Measurements from ENCODE around the gene GDF3.
"Not testable (repeated sequence)": the region's sequence is repeated elsewhere in the genome, so short reads cannot be mapped to it uniquely, and the experiment has no call there.

The GDF3 gene

DNA sequence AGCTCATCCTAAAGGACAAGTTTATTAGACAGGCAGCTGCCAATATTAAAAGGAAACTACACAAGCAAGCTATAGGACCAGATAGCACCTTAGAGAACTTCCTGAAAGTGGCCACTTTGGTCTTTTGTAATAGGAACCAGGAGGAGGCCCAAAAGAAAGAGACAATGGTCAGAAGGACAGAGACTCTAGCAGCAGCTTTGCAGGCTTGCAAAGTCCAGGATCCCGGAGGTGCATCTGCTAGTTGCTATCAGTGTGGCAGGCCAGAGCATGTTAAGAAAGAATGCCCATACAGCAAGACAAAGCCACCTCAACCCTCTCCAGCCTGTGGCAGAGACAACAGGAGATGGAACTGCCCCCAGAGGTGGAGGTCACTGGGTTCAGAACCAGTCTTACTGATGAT, 53.3 kb downstream of the GDF3 start:
- DNase-seq (ENCODE audit: low spot score) (no peak), ATAC-seq (ENCODE audit: low read depth) (no peak)
- Histone ChIP-seq H3K27me3 (ENCODE audit: insufficient read depth, poor library complexity, severe bottlenecking) (no peaks in the 10 kb centered on the region), H3K4me1 (ENCODE audit: insufficient read depth, poor library complexity, severe bottlenecking) (no peaks in the 10 kb centered on the region), H3K36me3 (ENCODE audit: low read depth) (no peaks in the 10 kb centered on the region), H3K27ac (ENCODE audit: poor library complexity, severe bottlenecking) (no peak overlapping the region), H3K9me3 (ENCODE audit: severe bottlenecking) (no peaks in the 10 kb centered on the region), H3K4me3 (ENCODE audit: severe bottlenecking) (no peak overlapping the region)
- TF ChIP-seq, protein P1, sequence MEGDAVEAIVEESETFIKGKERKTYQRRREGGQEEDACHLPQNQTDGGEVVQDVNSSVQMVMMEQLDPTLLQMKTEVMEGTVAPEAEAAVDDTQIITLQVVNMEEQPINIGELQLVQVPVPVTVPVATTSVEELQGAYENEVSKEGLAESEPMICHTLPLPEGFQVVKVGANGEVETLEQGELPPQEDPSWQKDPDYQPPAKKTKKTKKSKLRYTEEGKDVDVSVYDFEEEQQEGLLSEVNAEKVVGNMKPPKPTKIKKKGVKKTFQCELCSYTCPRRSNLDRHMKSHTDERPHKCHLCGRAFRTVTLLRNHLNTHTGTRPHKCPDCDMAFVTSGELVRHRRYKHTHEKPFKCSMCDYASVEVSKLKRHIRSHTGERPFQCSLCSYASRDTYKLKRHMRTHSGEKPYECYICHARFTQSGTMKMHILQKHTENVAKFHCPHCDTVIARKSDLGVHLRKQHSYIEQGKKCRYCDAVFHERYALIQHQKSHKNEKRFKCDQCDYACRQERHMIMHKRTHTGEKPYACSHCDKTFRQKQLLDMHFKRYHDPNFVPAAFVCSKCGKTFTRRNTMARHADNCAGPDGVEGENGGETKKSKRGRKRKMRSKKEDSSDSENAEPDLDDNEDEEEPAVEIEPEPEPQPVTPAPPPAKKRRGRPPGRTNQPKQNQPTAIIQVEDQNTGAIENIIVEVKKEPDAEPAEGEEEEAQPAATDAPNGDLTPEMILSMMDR (IDR thresholded peaks at IDR 0.05; ENCODE audit: poor library complexity, severe bottlenecking): no peak

DNA sequence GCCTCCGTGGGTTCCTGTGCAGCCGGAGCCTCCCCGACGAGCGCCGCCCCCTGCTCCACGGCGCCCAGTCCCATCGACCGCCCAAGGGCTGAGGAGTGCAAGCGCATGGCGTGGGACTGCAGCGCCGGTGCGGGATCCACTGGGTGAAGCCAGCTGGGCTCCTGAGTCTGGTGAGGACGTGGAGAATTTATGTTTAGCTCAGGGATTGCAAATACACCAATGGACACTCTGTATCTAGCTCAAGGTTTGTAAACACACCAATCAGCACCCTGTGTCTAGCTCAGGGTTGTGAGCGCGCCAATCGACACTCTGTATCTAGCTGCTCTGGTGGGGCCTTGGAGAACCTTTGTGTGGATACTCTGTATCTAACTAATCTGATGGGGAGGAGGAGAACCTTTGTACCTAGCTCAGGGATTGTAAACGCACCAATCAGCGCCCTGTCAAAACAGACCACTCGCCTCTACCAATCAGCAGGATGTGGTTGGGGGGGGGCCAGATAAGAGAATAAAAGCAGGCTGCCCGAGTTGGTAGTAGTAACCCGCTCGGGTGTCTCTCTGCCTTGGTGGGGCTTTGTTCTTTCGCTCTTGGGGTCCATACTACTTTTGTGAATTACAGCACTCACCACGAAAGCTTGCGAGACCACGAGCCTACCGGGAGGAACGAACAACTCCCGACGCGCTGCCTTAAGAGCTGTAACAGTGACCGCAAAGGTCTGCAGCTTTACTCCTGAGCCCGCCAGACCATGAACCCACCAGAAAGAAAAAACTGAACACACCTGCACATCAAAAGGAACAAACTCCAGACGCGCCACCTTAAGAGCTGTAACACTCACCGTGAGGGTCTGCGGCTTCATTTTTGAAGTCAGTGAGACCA, 55.2 kb downstream of the GDF3 start:
- not testable (repeated sequence) for H3K27ac ChIP-seq (ENCODE audit: poor library complexity, severe bottlenecking); H3K4me3 ChIP-seq (ENCODE audit: severe bottlenecking)

More for the DNA sequence above, 55.2 kb downstream of the GDF3 start:
- not testable (repeated sequence) for H3K4me1 ChIP-seq (ENCODE audit: insufficient read depth, poor library complexity, severe bottlenecking); ATAC-seq (ENCODE audit: low read depth); DNase-seq (ENCODE audit: low spot score); H3K9me3 ChIP-seq (ENCODE audit: severe bottlenecking); H3K36me3 ChIP-seq (ENCODE audit: low read depth); H3K27me3 ChIP-seq (ENCODE audit: insufficient read depth, poor library complexity, severe bottlenecking)
